Peyer's patch (tissue), 4 donors: ENCODE measurements around the gene CA10. TPM values are rescaled to one million over a fixed set of nuclear protein-coding genes. Genes with fewer than 3 reads are reported as not detected.

Experiments
- DNase-seq, 3 donors: peaks; one replicate each; pipeline ENCODE4 v3.0.0-alpha.2; 2017 to 2019
- H3K27ac ChIP-seq, 4 donors: fragments of 200-600 bp; sonication (generic); one replicate each; pipeline ENCODE4 v1.5.1; 2016 to 2019
- H3K27me3 ChIP-seq, 2 donors: fragments of 200-600 bp; sonication (generic); one replicate each; pipeline ENCODE4 v1.5.1; 2019
- H3K36me3 ChIP-seq, 3 donors: fragments of 200-600 bp; sonication (generic); one replicate each; pipeline ENCODE4 v1.5.1; 2016 to 2019
- H3K4me1 ChIP-seq, 4 donors: fragments of 200-600 bp; sonication (generic); one replicate each; pipeline ENCODE4 v1.5.1; 2016 to 2019
- H3K4me3 ChIP-seq, 4 donors: fragments of 200-600 bp; sonication (generic); 1 replicate in 3 of 4; 2 replicates in 1 of 4; pipeline ENCODE4 v1.5.1; 2016 to 2019; ENCODE audit warnings: mild to moderate bottlenecking in 1 of 4
- H3K9me3 ChIP-seq, 4 donors: fragments of 200-600 bp; sonication (generic); one replicate each; pipeline ENCODE4 v1.5.1; 2016 to 2019; ENCODE audit warnings: mild to moderate bottlenecking in 1 of 4
- CTCF ChIP-seq, 6 experiments: fragments of 450-650 bp in 4 of 6; fragments of 200-600 bp in 2 of 6; sonication (generic) in 1 of 6; IDR thresholded peaks; one replicate each; pipeline ENCODE4 v1.5.1; 2017 to 2019; ENCODE audit warnings: antibody characterized with exemption in 6 of 6, mild to moderate bottlenecking in 3 of 6, moderate library complexity in 1 of 6
- POLR2A ChIP-seq, 2 donors: fragments of 450-650 bp; IDR thresholded peaks; one replicate each; pipeline ENCODE4 v1.5.1; 2017; ENCODE audit warnings: antibody characterized with exemption in 2 of 2, mild to moderate bottlenecking in 2 of 2, moderate library complexity in 2 of 2
- total RNA-seq, 4 donors: library from RNA; depleted of rRNA; stranded (reverse); fragments of >200 nt; gene quantifications; one replicate each; pipeline ENCODE4 v1.1.0, GENCODE V29; 2016

CA10 gene
- total RNA-seq, 4 donors from 2014 or later: 1.4 to 1.7 TPM; not detected in 2

DNA sequence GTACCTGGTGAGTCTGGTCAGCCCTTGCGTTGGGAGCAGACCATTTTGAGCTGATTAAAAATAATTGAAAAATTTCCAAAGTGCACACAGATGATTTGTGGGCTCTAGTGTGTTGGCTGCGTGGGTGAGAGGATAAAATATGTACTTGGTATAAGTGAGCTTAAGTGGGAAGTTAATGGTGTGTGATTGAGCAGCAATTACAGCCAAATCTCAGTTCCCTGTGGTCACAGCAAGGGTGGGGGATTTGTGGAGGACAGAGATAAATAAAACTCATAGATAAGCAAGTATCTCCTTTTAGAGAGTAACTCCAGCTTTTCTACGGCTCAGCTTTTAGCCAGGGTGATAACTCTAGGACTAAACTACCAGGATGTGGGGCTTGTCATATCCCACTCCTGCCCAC, 507.7 kb downstream of the CA10 start:
- H3K4me1 ChIP-seq: no peaks in the 10 kb centered on the region
- H3K27ac ChIP-seq: no peak overlapping the region
- H3K4me3 ChIP-seq: no peak overlapping the region
- no peaks in the 10 kb centered on the region for H3K9me3 ChIP-seq
- no peak for DNase-seq
- no peaks in the 10 kb centered on the region for H3K36me3 ChIP-seq
- H3K27me3 ChIP-seq: no peaks in the 10 kb centered on the region
- no peak for TF ChIP-seq POLR2A (IDR thresholded peaks at IDR 0.05)
- TF ChIP-seq CTCF (IDR thresholded peaks at IDR 0.05): no peak

DNA sequence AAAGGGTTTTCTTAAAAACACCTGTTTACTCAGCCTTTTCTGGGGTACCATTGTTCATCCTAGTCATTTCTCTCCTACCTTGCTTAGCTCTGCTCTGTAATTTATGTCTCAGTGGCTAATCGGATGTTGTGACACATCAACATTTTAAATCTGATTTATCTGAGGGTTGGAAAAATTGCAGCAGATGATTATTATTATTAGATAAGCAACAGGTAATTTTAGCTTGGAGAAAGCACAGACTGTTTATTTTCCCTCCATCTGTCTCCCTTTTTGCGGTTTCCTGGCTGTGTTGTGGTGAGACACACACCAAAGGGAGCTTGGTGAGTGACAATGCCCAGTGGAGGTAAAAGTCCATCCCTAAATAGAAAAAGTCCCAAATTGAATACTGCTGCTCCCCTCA, 508.3 kb downstream of the CA10 start:
- no peak for DNase-seq
- no peak for TF ChIP-seq CTCF (IDR thresholded peaks at IDR 0.05)
- TF ChIP-seq POLR2A (IDR thresholded peaks at IDR 0.05): no peak
- H3K27me3 ChIP-seq: no peaks in the 10 kb centered on the region
- H3K4me1 ChIP-seq: no peaks in the 10 kb centered on the region
- no peak overlapping the region for H3K27ac ChIP-seq
- H3K4me3 ChIP-seq: no peak overlapping the region
- H3K9me3 ChIP-seq: no peaks in the 10 kb centered on the region
- no peaks in the 10 kb centered on the region for H3K36me3 ChIP-seq

DNA sequence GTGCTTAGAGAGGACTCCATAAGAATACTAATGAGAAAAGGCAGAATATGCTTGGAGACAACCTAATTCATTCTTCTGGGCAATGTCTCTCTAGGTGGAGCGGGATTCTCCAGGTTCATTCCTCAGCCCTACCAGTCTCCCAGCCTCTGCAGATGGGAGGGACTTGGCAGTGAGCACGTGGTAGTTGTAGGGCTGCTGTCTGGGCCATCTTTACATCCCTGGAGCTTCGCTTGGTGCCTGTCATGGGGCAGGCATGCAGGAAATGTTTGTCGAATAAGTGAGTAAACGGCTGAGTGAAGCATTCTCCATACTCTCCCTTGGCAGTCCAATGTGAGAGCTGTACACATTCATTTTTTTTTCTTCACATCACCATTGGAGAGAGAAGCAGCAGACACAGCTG, 510.7 kb downstream of the CA10 start:
- H3K4me1 ChIP-seq: no peaks in the 10 kb centered on the region
- H3K36me3 ChIP-seq: no peaks in the 10 kb centered on the region
- TF ChIP-seq CTCF (IDR thresholded peaks at IDR 0.05) (no peak), POLR2A (IDR thresholded peaks at IDR 0.05) (no peak)

DNA sequence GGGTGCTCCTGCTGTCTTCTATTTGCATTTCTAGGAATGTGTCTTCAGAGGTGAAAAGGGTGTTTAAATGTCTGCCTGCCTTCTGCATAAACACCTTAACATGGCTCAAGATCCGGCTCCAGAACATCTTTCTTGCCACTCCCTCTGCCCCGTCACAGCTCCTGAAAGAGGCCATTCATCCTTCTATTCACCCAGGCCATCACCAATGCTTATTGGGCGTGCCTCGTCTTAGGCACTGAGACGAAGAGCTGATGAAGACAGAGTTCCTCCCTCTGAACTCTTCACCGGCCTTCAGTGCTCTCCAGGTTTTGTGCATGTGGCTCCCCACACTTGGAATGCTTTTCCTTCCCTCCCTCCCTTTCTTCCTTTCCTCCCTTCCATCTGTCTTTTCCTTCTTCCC, 511.4 kb downstream of the CA10 start:
- H3K4me3 ChIP-seq: no peak overlapping the region
- no peaks in the 10 kb centered on the region for H3K27me3 ChIP-seq
- no peak for DNase-seq
- H3K4me1 ChIP-seq: no peaks in the 10 kb centered on the region
- no peaks in the 10 kb centered on the region for H3K36me3 ChIP-seq
- H3K27ac ChIP-seq: no peak overlapping the region
- no peaks in the 10 kb centered on the region for H3K9me3 ChIP-seq
- no peak for TF ChIP-seq POLR2A (IDR thresholded peaks at IDR 0.05)
- TF ChIP-seq CTCF (IDR thresholded peaks at IDR 0.05): no peak

More for the DNA sequence above, 510.7 kb downstream of the CA10 start:
- no peak overlapping the region for H3K4me3 ChIP-seq
- no peak for DNase-seq
- no peaks in the 10 kb centered on the region for H3K9me3 ChIP-seq
- no peaks in the 10 kb centered on the region for H3K27me3 ChIP-seq
- no peak overlapping the region for H3K27ac ChIP-seq

- Histone ChIP-seq H3K4me1 (no peaks in the 10 kb centered on the region), H3K36me3 (no peaks in the 10 kb centered on the region), H3K4me3 (no peak overlapping the region), H3K27me3 (no peaks in the 10 kb centered on the region), H3K27ac (no peak overlapping the region), H3K9me3 (no peaks in the 10 kb centered on the region)
- no peak for TF ChIP-seq CTCF (IDR thresholded peaks at IDR 0.05)
- TF ChIP-seq POLR2A (IDR thresholded peaks at IDR 0.05): no peak
- DNase-seq: no peak
Observed at GRCh38 chr17:51646539-51646938, 512.0 kb downstream of the CA10 start.

GRCh38 chr17:51645056-51645455, 513.5 kb downstream of the CA10 start:
- H3K36me3 ChIP-seq: no peaks in the 10 kb centered on the region
- no peak overlapping the region for H3K27ac ChIP-seq
- DNase-seq: no peak
- H3K27me3 ChIP-seq: no peaks in the 10 kb centered on the region
- TF ChIP-seq POLR2A (IDR thresholded peaks at IDR 0.05) (no peak), CTCF (IDR thresholded peaks at IDR 0.05) (no peak)
- no peaks in the 10 kb centered on the region for H3K9me3 ChIP-seq
- no peaks in the 10 kb centered on the region for H3K4me1 ChIP-seq
- no peak overlapping the region for H3K4me3 ChIP-seq
